Bronchial epithelial cell (primary cell): Measurements from ENCODE around the gene CSF3R. TPM values are rescaled to one million over a fixed set of nuclear protein-coding genes. Genes with fewer than 3 reads are reported as not detected.

Experiments used
- DNase-seq: peaks from one replicate; pipeline ENCODE4 v3.0.0-alpha.2; 2010; ENCODE audit warnings: low read depth
- FAIRE-seq: peaks from 2 replicates; lab custom pipeline; 2011; peaks lifted over from hg19 to GRCh38; lab: Jason Lieb, UNC
- H3K27me3 ChIP-seq: 2 replicates; pipeline ENCODE4 v1.5.1; 2011; ENCODE audit warnings: low read length; ENCODE audit not compliant: control insufficient read depth, insufficient read depth
- H3K36me3 ChIP-seq: 2 replicates; pipeline ENCODE4 v1.5.1; 2011; ENCODE audit warnings: low read length; ENCODE audit not compliant: control insufficient read depth, insufficient read depth
- H3K4me3 ChIP-seq: 2 replicates; pipeline ENCODE4 v1.5.1; 2011; ENCODE audit warnings: mild to moderate bottlenecking, low read depth, low read length, control low read depth
- total RNA-seq: library from RNA; depleted of rRNA; stranded (reverse); fragments of >200 nt; gene quantifications from 2 replicates; pipeline ENCODE4 v1.2.1, GENCODE V29; 2014
- TF ChIP-seq, protein P1 (sequence below): IDR thresholded peaks from 2 replicates; pipeline ENCODE4 v1.5.1; 2011; ENCODE audit warnings: mild to moderate bottlenecking, moderate library complexity, low read length, control low read depth, inconsistent platforms; ENCODE audit not compliant: insufficient read depth, severe bottlenecking

CSF3R gene
- total RNA-seq, 1 donor from 2014 or later, result 0.79 TPM

DNA sequence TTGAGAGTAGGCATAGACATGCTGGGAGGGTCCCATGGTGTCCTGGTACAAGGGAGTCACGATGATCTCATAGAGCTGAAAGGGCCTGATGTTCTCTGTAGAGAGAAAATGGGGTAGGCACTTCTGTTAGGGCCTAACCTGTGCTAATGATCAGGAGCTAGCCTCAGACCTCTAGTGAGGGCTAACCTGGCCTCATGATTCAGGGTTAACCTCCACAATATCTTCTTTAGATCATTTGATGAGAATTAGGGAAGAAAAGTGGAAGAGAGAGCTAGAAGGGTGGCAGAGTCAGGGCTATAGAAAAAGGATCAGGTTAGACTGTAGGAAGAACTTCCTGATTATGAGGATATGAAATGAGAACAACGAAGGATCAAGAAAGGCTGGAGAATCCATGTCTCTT, 13.6 kb downstream of the CSF3R start:
- Histone ChIP-seq H3K4me3 (no peak overlapping the region), H3K36me3 (no peaks in the 10 kb centered on the region), H3K27me3 (no peaks in the 10 kb centered on the region)
- TF ChIP-seq, protein P1, sequence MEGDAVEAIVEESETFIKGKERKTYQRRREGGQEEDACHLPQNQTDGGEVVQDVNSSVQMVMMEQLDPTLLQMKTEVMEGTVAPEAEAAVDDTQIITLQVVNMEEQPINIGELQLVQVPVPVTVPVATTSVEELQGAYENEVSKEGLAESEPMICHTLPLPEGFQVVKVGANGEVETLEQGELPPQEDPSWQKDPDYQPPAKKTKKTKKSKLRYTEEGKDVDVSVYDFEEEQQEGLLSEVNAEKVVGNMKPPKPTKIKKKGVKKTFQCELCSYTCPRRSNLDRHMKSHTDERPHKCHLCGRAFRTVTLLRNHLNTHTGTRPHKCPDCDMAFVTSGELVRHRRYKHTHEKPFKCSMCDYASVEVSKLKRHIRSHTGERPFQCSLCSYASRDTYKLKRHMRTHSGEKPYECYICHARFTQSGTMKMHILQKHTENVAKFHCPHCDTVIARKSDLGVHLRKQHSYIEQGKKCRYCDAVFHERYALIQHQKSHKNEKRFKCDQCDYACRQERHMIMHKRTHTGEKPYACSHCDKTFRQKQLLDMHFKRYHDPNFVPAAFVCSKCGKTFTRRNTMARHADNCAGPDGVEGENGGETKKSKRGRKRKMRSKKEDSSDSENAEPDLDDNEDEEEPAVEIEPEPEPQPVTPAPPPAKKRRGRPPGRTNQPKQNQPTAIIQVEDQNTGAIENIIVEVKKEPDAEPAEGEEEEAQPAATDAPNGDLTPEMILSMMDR, result no peak
- DNase-seq, result no peak
- FAIRE-seq, result peak; percentile 43

DNA sequence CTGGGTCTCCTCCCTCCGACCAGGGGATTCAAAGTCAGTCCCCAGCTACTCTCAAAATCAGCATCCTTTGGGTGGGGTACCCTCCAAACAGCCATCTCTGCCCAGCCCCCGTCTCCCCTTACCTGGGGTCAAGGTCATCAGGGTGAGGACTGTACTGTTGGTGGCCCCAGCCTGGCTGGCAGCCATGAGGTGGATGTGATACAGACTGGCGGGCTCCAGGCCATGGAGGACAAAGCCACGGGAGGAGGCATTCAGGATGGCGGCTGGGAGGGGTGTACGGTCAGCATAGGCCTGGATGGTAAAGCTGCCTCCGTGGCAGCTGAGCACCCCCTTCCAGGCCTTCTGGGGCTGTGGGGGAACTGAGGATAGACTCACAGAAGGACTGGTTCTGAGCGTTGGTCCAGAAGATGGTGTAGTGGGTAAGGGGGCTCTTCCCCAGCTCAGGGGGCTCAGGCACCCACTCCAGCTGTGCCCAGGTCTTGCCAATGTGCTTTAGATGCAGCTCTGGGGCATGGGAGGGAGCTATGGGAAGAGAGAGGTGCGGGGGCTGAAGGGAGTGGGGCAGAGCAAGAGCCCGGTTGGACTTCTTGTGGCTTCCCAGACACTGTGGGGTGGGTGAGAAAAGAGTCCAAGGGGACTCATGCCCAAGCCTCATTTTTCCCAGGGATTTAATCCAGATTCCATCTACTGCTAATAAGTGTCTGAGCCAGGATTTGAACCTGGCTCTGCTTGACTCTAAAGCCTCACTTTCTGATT, 14.8 kb downstream of the CSF3R start:
- FAIRE-seq, result no peak

DNA sequence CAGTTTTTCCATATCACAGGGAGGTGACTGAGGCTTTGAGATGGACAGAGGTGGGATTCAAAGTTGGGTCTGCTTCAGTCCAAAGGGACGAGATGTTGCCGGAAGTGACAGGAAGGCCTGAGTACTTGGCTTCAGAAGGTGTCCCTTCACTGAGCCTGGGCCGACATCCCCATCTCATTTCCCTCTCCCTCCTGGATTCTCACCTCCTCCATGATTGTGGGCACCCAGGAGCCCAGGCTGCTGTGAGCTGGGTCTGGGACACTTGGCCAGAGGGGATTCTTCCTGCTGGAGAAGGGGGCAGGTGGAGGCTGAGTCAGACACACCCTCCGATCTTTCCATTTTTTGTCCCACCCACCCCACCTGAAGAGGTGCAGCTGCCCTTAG, 15.7 kb downstream of the CSF3R start:
- no peak for FAIRE-seq
- TF ChIP-seq, protein P1, result no peak
- Histone ChIP-seq H3K36me3 (peaks cover 4% of the 10 kb centered on the region), H3K27me3 (no peaks in the 10 kb centered on the region), H3K4me3 (no peak overlapping the region)
- DNase-seq, result no peak

More for the DNA sequence above, 14.8 kb downstream of the CSF3R start:
- Histone ChIP-seq H3K27me3 (no peaks in the 10 kb centered on the region), H3K4me3 (no peak overlapping the region), H3K36me3 (no peaks in the 10 kb centered on the region)
- DNase-seq, result no peak
- TF ChIP-seq, protein P1, result no peak

DNA sequence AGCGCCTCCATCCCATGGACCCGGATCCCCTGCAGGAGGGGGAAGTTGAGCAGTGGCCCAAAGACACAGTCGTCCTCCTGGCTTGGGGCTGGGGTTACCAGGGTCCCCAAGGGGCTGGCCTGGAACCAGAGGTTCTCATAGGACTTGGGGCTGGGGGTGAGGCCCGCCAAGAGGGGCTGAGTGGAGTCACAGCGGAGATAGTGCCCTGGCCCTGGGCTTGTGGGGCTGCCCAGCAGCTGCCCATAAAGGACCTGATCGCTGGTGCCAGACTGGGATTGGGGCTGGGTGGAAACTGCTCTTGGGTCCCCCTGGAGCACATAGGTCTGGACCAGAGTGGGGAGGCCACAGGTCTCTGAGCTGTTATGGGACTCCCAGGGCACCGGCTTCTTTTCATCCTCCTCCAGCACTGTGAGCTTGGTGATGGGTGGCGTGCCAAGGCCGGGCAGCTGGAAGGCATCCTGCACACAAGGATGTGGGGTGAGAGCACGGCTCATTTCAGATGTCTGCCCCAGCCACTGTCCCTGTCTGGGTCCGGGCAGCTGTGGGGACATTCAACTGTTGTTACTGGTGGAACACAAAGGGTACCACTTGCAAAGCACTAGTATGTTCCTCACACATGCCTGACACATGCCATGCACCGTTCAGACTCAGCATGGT, 16.2 kb downstream of the CSF3R start:
- no peak overlapping the region for H3K4me3 ChIP-seq
- DNase-seq, result no peak
- H3K27me3 ChIP-seq, result no peaks in the 10 kb centered on the region
- FAIRE-seq, result peak; percentile 36
- peaks cover 4% of the 10 kb centered on the region for H3K36me3 ChIP-seq
- TF ChIP-seq, protein P1, result no peak

DNA sequence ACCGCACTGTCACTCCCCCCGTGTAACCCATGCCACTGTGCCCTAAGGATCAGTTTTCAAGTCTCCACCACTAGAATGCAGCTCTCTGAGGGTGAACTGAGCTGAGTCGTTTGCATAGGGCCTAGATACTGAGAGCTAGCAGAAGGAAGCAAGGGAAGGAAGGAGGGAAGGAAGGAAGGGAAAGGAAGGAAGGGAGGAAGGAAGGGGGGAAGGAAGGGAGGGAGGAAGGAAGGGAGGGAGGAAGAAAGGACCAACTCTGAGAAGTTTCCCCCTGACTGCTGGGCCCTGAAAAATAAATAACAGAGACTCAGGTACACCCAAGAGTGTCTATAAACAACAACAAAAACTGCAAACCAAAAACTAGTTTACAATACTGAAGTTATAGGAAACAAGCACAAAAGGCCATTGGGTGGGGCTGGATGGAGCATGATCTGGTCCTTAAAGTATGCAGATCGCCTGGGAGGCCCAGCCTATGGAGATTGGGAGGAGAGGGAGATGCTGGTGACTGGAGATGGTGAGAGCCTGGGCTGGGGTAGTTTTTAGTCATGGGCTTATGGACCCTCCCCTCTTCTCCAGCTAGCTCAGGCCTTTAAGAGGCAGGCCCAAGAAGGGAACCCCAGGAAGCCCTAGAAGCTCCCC, 16.9 kb downstream of the CSF3R start:
- DNase-seq (peak; percentile 32), FAIRE-seq (no peak)
- peaks cover 5% of the 10 kb centered on the region for H3K36me3 ChIP-seq
- H3K27me3 ChIP-seq, result no peaks in the 10 kb centered on the region
- TF ChIP-seq, protein P1, result no peak
- no peak overlapping the region for H3K4me3 ChIP-seq
